Upper lobe of left lung (tissue), 6 donors: ENCODE data around the gene COL6A3. TPM values are rescaled to one million over a fixed set of nuclear protein-coding genes. Genes with fewer than 3 reads are reported as not detected.
A peak's percentile ranks its signal among the peaks of the same experiment; 100 is the strongest.

ENCODE experiments used
- ATAC-seq, 2 donors: fragments of 200-7000 bp; cut with Tn5 transposase; one replicate each; pipeline ENCODE4 v1.9.1; 2022; ENCODE audit warnings: mild to moderate bottlenecking in 2 of 2, moderate library complexity in 2 of 2; ENCODE audit not compliant: low FRiP score in 2 of 2
- DNase-seq, 2 donors: peaks; one replicate each; pipeline ENCODE4 v3.0.0-alpha.2; 2019 to 2020
- H3K27ac ChIP-seq, 4 donors: fragments of 200-600 bp; sonication (generic); one replicate each; pipeline ENCODE4 v1.5.1; 2016 to 2019
- H3K27me3 ChIP-seq, 4 donors: fragments of 200-600 bp; sonication (generic); one replicate each; pipeline ENCODE4 v1.5.1; 2017 to 2019
- H3K36me3 ChIP-seq, 4 donors: fragments of 200-600 bp; sonication (generic); one replicate each; pipeline ENCODE4 v1.5.1; 2016 to 2019
- H3K4me1 ChIP-seq, 4 donors: fragments of 200-600 bp; sonication (generic); one replicate each; pipeline ENCODE4 v1.5.1; 2018 to 2019
- H3K4me3 ChIP-seq, 4 donors: fragments of 200-600 bp; sonication (generic); one replicate each; pipeline ENCODE4 v1.5.1; 2017 to 2019; ENCODE audit warnings: mild to moderate bottlenecking in 2 of 4, moderate library complexity in 1 of 4
- H3K9me3 ChIP-seq, 4 donors: fragments of 200-600 bp; sonication (generic); one replicate each; pipeline ENCODE4 v1.5.1; 2018 to 2019
- EP300 ChIP-seq, 4 donors: sonication (generic); formaldehyde crosslinking; IDR thresholded peaks; one replicate each; pipeline ENCODE4 v1.5.1; 2017; ENCODE audit warnings: antibody characterized with exemption in 4 of 4, control low read depth in 2 of 4
- POLR2A ChIP-seq, 4 donors: fragments of 450-650 bp; IDR thresholded peaks; one replicate each; pipeline ENCODE4 v1.5.1; 2016 to 2017; ENCODE audit warnings: antibody characterized with exemption in 4 of 4, mild to moderate bottlenecking in 2 of 4
- POLR2AphosphoS5 ChIP-seq, 2 donors: sonication (generic); formaldehyde crosslinking; IDR thresholded peaks; one replicate each; pipeline ENCODE4 v1.5.1; 2017; ENCODE audit warnings: antibody characterized with exemption in 2 of 2
- WGBS, 2 donors: methylation state at CpG; one replicate each; pipeline ENCODE4 v1.1.5; 2017 to 2018; 5-methylcytosine and 5-hydroxymethylcytosine counted together
- total RNA-seq, 6 donors: library from RNA; depleted of rRNA in 4 of 6; stranded (reverse); fragments of >200 nt in 4 of 6; gene quantifications; one replicate each; pipeline versions ENCODE4 v1.1.0 to v1.2.1, GENCODE V29; 2016 to 2021
- TF ChIP-seq, protein P1 (sequence below), 6 experiments: fragments of 450-650 bp in 4 of 6; fragments of 200-600 bp in 2 of 6; sonication (generic) in 2 of 6; IDR thresholded peaks; one replicate each; pipeline ENCODE4 v1.5.1; 2016 to 2019; ENCODE audit warnings: antibody characterized with exemption in 6 of 6
- donor health status: DM: no; HTN: no; CAD: no; lungs with moderate emphysema.
- donor health status: DM: no; HTN: yes; CAD: no; lungs with severe emphysema.

COL6A3 gene
- total RNA-seq, 6 donors from 2014 or later: 34.4 to 199 (median 71.9) TPM

DNA sequence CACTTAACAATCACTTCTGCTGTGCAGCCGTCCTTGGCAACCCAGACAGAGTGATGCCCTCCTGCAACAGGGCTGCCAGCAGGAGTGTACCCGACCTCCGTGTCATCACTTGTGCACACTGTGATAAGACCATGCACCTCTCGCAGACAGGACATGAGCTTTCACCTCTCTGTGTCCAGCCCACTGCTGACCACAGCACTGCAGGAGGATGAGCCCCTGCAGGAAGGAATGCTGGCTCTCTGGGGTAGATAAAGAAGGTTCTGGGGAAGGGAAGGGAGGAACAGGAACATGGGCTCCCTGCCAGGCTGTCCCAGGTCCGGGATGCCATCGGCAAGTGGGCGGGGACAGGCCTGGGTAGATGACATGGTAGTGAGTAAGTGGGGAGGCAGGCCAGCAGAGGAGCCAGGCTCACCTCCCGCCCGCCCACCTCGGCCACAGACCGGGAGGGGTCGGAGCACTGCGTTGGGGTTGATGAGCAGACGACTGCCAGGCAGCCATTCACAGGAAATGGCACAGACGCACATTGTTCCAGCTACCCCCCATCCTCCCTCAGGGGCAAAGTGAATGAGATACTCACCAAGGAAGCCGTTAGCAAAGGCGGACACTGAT, 18.6 kb upstream of the COL6A3 start:
- no peaks in the 10 kb centered on the region for H3K9me3 ChIP-seq
- H3K36me3 ChIP-seq: no peaks in the 10 kb centered on the region
- ATAC-seq (peak in 1 of 2 donors; percentile 31), DNase-seq (peak in 1 of 2 donors; percentile 75)
- no peaks in the 10 kb centered on the region for H3K27me3 ChIP-seq
- WGBS, 2 donors: 48 to 49% methylated on average over 16 to 17 of the region's 17 CpGs
- H3K4me1 ChIP-seq: peaks cover 0 to 23% (median 0%) of the 10 kb centered on the region in 4 donors
- peak overlapping the region in 1 of 4 donors; percentile 5 for H3K27ac ChIP-seq
- TF ChIP-seq EP300 (IDR thresholded peaks at IDR 0.05) (no peak), POLR2A (IDR thresholded peaks at IDR 0.05) (no peak), POLR2AphosphoS5 (IDR thresholded peaks at IDR 0.05) (no peak)
- TF ChIP-seq, protein P1, sequence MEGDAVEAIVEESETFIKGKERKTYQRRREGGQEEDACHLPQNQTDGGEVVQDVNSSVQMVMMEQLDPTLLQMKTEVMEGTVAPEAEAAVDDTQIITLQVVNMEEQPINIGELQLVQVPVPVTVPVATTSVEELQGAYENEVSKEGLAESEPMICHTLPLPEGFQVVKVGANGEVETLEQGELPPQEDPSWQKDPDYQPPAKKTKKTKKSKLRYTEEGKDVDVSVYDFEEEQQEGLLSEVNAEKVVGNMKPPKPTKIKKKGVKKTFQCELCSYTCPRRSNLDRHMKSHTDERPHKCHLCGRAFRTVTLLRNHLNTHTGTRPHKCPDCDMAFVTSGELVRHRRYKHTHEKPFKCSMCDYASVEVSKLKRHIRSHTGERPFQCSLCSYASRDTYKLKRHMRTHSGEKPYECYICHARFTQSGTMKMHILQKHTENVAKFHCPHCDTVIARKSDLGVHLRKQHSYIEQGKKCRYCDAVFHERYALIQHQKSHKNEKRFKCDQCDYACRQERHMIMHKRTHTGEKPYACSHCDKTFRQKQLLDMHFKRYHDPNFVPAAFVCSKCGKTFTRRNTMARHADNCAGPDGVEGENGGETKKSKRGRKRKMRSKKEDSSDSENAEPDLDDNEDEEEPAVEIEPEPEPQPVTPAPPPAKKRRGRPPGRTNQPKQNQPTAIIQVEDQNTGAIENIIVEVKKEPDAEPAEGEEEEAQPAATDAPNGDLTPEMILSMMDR (IDR thresholded peaks at IDR 0.05): no peak
- H3K4me3 ChIP-seq: no peak overlapping the region

DNA sequence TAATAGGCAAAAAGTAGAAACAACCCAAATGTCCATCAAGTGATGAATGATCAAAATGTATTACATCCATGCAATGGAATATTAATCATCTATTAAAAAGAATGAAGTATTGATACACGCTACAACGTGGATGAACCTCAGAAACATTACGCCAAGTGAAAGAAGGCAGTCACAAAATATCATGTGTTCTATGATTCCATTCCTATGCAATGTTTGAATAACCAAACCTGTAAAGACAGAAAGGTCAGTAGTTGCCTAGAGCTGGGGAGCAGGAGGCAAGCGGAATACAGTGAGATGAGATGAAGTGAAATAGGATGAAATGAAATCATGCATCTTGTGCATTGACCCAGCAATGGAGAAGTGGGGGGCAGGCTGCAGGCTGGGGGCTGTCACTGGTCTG, 17.9 kb upstream of the COL6A3 start:
- no peak for DNase-seq
- ATAC-seq: no peak
- peaks cover 0 to 23% (median 0%) of the 10 kb centered on the region in 4 donors for H3K4me1 ChIP-seq
- no peaks in the 10 kb centered on the region for H3K27me3 ChIP-seq
- no peak overlapping the region for H3K4me3 ChIP-seq
- TF ChIP-seq POLR2A (IDR thresholded peaks at IDR 0.05) (no peak), EP300 (IDR thresholded peaks at IDR 0.05) (no peak), POLR2AphosphoS5 (IDR thresholded peaks at IDR 0.05) (no peak)
- TF ChIP-seq, protein P1 (IDR thresholded peaks at IDR 0.05): no peak
- no peaks in the 10 kb centered on the region for H3K36me3 ChIP-seq
- no peak overlapping the region for H3K27ac ChIP-seq
- H3K9me3 ChIP-seq: no peaks in the 10 kb centered on the region
- WGBS, 2 donors: 88 to 94% methylated on average over 4 of the region's 4 CpGs

DNA sequence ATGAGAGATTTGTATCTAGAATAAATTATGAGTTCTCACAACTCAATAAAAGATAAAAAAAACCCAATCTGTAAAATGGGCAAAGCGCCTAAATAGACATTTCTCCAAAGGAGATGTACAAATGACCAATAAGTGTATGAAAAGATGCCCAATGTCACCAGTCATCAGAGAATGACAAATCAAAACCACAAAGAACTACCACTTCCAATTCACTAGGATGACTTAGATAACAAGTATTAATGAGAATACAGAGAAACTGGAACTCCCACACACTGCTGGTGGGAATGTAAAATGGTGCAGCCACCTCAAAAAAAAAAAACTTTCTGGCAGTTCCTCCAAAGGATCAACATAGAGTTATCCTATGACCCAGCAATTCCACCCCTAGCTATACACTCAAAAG, 17.4 kb upstream of the COL6A3 start:
- Histone ChIP-seq H3K4me1 (peaks cover 0 to 23% (median 0%) of the 10 kb centered on the region in 4 donors), H3K27me3 (no peaks in the 10 kb centered on the region), H3K27ac (no peak overlapping the region), H3K36me3 (no peaks in the 10 kb centered on the region), H3K9me3 (no peaks in the 10 kb centered on the region), H3K4me3 (no peak overlapping the region)
- 93 to 100% methylated on average over 1 of the region's 1 CpG for WGBS, 2 donors
- no peak for TF ChIP-seq EP300 (IDR thresholded peaks at IDR 0.05)
- no peak for TF ChIP-seq POLR2AphosphoS5 (IDR thresholded peaks at IDR 0.05)
- TF ChIP-seq, protein P1 (IDR thresholded peaks at IDR 0.05): no peak
- TF ChIP-seq POLR2A (IDR thresholded peaks at IDR 0.05): no peak
- DNase-seq (no peak), ATAC-seq (no peak)

DNA sequence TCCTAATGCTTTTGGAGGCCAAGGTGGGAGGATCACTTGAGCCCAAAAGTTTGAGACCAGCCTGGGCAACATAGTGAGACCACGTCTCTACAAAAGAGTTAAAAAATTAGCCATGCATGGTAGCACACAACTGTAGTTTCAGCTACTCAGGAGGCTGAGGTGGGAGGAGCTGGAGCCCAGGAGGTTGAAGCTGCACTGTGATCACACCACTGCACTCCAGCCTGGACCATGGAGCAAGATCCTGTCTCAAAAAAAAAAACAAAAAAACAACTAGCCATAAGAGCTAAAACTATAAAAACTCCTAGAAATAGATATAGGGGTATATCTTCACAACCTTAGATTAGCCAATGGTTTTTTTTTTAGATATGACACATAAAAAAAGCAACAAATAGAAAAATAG, 16.9 kb upstream of the COL6A3 start:
- no peaks in the 10 kb centered on the region for H3K9me3 ChIP-seq
- peaks cover 0 to 23% (median 0%) of the 10 kb centered on the region in 4 donors for H3K4me1 ChIP-seq
- no peaks in the 10 kb centered on the region for H3K27me3 ChIP-seq
- ATAC-seq (no peak), DNase-seq (no peak)
- H3K36me3 ChIP-seq: no peaks in the 10 kb centered on the region
- no peak for TF ChIP-seq EP300 (IDR thresholded peaks at IDR 0.05)
- no peak for TF ChIP-seq POLR2AphosphoS5 (IDR thresholded peaks at IDR 0.05)
- no peak for TF ChIP-seq POLR2A (IDR thresholded peaks at IDR 0.05)
- TF ChIP-seq, protein P1 (IDR thresholded peaks at IDR 0.05): no peak
- WGBS, 2 donors: 82 to 100% methylated on average over 1 of the region's 1 CpG
- H3K4me3 ChIP-seq: no peak overlapping the region
- H3K27ac ChIP-seq: no peak overlapping the region

DNA sequence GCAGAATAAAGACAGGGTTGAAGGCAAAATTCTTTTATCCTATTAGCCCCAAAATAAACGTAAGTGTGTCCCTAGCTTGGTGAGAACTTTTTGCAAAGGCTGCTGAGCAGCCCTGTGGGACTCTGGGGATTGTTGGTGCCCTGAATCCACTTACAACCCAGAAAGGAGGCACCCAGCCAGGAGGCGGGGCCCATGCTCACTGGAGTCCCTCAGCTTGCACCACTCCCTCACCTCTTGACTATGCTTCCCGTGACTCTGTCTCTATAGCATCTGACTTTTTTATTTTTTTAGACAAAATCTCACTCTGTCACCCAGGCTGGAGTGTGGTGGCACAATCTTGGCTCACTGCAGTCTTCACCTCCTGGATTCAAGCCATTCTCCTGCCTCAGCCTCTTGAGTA, 15.8 kb upstream of the COL6A3 start:
- Histone ChIP-seq H3K27me3 (no peaks in the 10 kb centered on the region), H3K9me3 (no peaks in the 10 kb centered on the region), H3K4me1 (peaks cover 0 to 17% (median under 1%) of the 10 kb centered on the region in 4 donors), H3K4me3 (no peak overlapping the region), H3K36me3 (no peaks in the 10 kb centered on the region), H3K27ac (no peak overlapping the region)
- WGBS, 2 donors: 39 to 53% methylated on average over 3 of the region's 3 CpGs
- ATAC-seq (peak; percentile 31 to 79), DNase-seq (peak in 1 of 2 donors; percentile 90)
- TF ChIP-seq EP300 (IDR thresholded peaks at IDR 0.05) (no peak), POLR2A (IDR thresholded peaks at IDR 0.05) (no peak), POLR2AphosphoS5 (IDR thresholded peaks at IDR 0.05) (no peak)
- TF ChIP-seq, protein P1 (IDR thresholded peaks at IDR 0.05): no peak
